ENCODE measurements around the gene SELENOH.

The SELENOH gene

DNA sequence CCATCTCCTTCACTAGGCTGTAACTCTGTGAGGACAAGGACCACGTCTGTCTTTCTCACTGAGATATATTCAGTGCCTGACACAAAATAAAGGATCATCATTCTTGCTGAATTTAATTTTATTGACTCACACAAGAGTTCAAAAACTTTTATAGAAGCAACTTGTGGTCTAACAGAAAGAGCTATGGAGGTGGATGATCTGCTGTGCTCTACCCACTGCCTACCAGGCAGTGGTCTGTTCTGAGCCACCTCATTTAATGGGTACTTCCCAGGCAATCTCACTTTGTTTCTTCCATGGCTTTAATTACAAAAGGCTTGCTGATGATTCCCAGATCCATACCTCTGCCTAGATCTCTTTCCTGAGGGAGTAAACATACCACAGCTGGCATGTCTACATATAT lies 5.6 kb downstream of the SELENOH start:
- no peak for DNase-seq (ENCODE audit: low read depth)

DNA sequence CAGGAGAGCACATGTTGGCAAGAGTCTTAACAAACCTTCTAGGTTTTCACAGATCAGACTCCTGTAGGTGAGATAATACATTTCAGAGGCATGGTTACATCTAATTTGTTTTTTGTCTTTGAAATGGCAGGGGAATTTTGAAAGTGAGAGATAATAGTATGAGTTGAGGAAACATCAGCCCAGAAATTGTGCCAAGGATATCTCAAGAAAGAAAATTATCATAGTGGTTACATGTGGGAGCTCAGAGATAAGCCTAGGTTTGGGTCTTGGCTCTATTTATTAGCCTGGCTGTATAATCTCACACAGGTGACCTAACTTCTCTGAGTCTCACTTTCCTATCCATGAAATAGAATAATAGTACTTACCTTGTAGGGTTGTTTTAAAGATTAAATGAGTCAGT lies 9.9 kb downstream of the SELENOH start:
- DNase-seq (ENCODE audit: low read depth) = no peak

DNA sequence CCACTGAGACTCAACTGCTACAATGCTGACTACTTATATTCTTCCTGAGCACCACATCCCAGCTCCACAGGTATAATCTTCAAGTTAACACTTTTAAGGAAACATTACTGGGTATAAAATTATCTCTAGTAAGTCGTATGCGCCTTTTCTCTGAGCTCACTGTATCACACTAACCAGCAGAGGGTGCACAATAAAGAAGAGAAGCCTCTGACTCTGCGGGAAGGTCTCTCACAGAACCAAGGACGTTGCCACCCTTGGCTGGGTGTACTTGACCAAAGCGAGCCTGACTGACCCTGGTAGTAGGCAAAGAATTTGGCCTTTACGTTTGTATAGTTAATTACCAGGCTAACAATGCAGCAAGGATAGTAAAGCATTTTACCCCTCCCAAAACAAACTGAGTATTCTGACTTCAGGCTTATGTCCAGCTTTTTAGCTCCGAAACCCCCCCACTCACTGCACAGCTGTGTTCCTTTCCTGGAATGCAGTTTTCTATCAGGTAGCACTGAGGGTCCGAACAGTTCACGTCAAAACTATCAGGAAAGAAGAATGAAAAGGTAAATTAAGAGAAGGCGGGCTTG lies 10.5 kb downstream of the SELENOH start, which contains the start of gene BTBD18:
TSS of gene BTBD18 (minus strand) at position 144 of the 578 bp plus-strand sequence. CDS start 631 bp downstream, outside the sequence.
- DNase-seq (ENCODE audit: low read depth) = no peak

GRCh38 chr11:57752954-57753353 lies 11.7 kb downstream of the SELENOH start:
- DNase-seq (ENCODE audit: low read depth) = no peak

DNA sequence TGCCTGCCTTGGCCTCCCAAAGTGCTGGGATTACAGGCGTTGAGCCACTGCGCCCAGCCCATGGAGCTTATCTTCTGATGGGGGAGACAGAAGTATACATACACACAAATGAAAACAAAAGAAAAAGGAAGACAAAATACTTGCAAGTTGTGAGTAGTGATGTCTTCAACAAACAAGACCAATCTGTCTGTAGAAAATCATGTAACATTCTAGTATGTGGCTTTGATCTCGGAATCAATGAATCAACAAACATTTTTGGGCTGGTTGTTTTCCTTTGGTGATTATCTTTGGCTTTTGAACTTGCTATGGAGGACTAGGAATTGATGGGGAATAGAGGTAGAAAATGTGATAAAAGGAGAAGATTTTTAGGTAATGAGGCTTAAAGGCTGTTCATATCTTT lies 16.9 kb downstream of the SELENOH start:
- no peak for DNase-seq (ENCODE audit: low read depth)

DNA sequence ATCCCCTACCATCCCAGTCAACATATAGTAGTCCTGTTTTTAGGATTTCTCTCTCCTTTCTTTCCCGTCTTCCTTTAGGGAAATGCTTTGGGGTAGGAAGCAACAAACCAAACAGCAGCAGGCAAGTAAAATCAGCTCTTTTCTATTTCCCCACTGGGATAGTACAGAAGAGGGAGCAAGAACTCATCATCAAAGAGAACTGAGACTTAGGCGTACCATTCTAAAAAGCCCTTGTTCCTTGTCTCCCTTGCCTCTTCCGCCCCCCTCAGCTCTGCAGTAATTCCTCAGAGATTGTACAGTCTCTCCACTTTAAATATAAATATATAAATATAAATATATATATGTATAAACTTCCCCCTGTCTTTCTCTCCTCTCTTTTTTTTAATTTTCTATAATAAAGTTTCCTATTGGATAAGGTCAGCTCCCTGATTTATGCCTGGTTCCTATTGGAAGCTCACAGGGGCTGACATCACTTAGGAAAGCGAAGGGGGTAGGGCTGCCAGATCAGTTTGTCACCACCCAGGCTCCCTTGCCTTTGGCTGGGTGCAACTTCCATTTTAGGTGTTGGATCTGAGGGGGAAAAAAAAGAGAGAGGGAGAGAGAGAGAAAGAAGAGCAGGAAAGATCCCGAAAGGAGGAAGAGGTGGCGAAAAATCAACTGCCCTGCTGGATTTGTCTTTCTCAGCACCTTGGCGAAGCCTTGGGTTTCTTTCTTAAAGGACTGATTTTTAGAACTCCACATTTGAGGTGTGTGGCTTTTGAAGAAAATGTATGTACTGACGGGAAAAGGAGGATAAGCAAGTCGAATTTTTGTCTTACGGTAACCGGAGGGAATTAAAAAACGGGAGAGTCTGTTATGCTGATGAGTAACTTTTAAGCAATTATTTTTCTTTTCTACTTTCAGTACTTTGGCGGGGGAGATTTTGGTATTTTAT lies 20.3 kb downstream of the SELENOH start, which contains the start of gene CTNND1:
TSS of gene CTNND1 (plus strand) at position 502 of the 934 bp plus-strand sequence. CDS start 29,677 bp downstream, outside the sequence.
- DNase-seq (ENCODE audit: low read depth) = no peak

DNA sequence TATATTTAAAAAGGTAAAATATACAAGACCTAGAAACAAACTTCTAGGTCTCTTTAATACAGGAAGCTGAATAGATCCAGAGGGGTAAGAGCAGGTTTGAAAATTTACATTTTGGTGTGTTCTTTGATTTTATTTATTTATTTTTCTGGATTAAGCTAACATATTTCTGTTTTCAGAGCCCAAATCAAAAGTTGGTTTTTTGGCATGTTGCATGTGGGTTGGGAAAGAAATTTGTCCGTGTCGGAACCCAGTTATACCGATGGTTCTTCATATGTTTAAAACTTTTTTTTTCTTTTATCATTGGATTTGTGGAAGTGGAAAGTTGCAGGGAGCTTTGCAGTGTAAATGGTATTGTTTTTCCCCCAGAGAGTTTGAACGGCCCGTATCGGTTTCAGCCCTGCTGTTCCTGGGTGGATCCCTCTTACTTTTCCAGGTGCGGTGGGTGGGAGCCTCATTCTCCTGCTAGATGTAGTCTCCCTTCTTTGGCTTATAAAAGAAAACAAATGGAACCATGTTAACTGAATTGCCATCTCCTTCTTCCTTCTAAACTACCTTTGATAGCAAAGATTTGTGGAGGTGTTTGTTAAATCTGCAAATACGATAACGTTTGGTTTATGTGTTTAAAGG lies 21.1 kb downstream of the SELENOH start:
- DNase-seq (ENCODE audit: low read depth) = no peak

- no peak for DNase-seq (ENCODE audit: low read depth)
Observed at GRCh38 chr11:57763568-57763967, 22.3 kb downstream of the SELENOH start.

DNA sequence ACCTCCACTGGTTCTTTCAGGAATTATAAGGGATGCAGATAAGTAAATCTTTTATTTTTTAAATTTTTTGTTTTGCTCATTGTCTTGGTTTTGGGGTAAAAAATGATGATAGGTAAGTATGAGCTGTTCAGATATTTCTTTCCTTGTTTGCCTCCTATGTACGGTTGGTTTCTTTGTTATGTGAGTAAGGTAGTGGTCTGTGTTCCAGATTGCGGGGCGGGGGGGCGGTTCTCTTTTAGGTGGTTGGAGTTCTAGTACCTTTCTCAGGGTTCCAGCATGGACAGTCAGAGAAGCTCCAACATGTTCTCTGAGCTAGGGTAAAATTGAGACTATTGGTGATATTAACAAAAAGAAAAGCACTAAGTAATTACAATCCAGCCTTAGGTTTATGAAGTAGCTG lies 22.7 kb downstream of the SELENOH start:
- DNase-seq (ENCODE audit: low read depth) = no peak

DNA sequence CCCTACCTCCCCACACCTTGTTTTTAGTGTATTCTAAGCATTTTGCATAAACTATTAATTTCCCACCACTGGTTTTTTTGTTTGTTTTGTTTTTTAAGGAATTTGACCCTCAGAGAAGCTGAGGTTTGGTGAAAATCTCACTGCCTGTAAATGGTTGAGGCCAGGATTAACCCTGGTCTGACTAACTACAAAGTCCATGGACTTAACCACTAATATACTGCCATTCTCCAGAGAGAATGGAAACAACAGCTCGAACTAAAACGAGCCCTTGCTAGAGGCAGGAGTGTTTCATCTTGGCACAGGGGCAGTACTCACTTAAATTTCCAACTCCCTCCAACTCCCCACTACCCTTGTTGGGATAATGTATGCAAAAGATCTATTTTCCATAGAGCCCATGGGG lies 23.3 kb downstream of the SELENOH start:
- no peak for DNase-seq (ENCODE audit: low read depth)

GRCh38 chr11:57764972-57765371 lies 23.7 kb downstream of the SELENOH start:
- DNase-seq (ENCODE audit: low read depth) = no peak

- no peak for DNase-seq (ENCODE audit: low read depth)
Observed at GRCh38 chr11:57770793-57771192, 29.5 kb downstream of the SELENOH start.

GRCh38 chr11:57771365-57771764 lies 30.1 kb downstream of the SELENOH start:
- DNase-seq (ENCODE audit: low read depth) = no peak

- DNase-seq (ENCODE audit: low read depth) = no peak
Observed at GRCh38 chr11:57772562-57772961, 31.3 kb downstream of the SELENOH start.

DNA sequence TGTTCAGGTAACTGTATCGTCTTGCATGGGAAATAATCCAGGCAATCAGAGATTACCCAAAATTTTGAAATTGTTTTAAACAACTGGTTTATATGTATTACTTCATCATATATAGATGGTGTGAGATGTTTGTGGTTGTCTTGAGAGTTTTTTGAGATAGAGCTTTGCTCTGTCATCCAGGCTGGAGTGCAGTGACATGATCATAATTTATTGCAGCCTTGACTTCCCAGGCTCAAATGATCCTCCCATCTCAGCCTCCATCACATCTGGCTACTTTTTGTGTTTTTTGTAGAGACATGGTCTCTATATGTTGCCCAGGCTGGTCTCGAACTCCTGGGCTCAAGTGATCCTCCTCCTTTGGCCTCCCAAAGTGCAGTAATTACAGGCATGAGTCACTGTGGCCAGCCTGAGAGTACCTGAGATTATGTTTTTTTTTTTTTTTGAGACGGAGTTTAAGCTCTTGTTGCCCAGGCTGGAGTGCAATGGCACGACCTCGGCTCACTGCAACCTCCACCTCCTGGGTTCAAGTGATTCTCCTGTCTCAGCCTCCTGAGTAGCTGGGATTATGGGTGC lies 31.8 kb downstream of the SELENOH start:
- DNase-seq (ENCODE audit: low read depth) = no peak

DNA sequence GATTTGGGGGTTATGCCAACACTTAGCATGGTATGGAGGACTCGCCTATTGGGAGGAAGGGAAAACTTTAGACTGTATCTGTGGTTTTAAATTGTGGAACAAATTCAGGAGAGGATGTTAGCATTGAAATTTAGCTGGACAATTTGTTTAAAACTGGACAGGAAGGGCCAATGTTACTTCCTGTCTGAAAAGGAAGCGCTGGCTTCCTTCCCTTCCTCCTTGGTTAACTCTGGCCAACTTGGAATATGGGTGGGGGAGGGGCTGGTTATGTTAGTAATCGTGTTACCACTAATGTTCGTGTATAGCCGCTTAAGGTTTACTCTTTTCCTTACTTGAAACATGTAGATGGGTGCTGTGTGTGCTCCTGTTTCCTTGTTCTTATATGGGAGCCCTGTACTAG lies 34.2 kb downstream of the SELENOH start:
- DNase-seq (ENCODE audit: low read depth) = no peak

GRCh38 chr11:57776031-57776521 lies 34.8 kb downstream of the SELENOH start:
- DNase-seq (ENCODE audit: low read depth) = no peak

DNA sequence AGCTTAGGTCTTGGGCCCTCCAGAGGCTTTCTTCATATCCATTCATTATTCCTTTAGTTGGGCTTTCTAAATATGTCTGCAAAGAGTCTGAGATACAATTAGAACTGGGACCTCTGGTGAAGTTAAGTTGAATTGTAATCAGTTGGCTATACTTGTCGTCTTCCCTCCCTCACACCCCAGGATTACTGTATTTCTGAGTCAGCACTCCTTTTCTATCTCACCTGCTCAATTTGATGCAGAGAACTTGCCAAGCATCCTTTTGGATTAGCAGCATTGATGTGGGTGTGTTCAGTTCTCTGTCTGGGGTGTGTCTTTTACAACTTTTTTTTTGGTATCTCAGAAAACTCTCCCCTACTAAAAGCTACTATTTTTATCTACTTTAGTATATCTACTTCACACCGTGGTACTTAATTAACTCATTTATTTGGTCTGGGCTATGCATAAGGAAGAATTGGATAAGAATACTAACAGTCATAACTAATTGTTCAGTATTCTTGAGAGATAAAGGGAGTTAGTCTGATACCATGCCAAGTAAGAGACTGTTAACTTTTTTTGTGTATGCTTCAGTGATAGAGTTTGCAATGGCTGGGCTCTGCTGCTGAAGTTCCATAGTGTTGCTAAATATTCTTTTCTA lies 35.4 kb downstream of the SELENOH start:
- DNase-seq (ENCODE audit: low read depth) = no peak

GRCh38 chr11:57777969-57778317 lies 36.7 kb downstream of the SELENOH start:
- DNase-seq (ENCODE audit: low read depth) = no peak

GRCh38 chr11:57778318-57779037 lies 37.2 kb downstream of the SELENOH start:
- DNase-seq (ENCODE audit: low read depth) = no peak

DNA sequence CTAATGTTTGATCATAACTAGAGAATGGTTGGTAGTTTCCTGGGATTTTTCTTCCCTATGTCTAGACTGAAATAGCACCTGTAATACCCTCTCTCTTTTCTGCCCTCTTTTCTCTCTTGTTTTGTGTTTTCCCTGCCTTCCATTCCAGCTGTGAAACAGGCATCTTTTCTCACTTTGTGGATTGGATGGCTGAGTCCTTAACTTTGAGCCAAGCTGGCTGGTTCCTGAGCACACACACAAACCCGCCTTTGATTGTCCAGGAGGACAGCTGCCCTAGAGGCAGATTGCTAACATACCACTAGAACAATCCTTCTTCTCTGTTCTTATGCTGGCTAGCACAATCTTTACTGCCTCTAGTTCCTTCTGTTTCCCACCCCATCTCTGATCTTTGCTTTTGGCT lies 38.0 kb downstream of the SELENOH start:
- no peak for DNase-seq (ENCODE audit: low read depth)

All from activated T-helper 9 cell treated with anti-CD3 and anti-CD28 coated beads, Interleukin-2, amount 50 U/mL, for 16 hours (primary cell).